HG03066 (cell line): Measurements from ENCODE around the gene MARCHF4.
"Not testable (repeated sequence)": the region's sequence is repeated elsewhere in the genome, so short reads cannot be mapped to it uniquely, and the experiment has no call there.

Experiments
- ATAC-seq: cut with Tn5 transposase; IDR thresholded peaks from one replicate; pipeline ENCODE4 v1.9.1; 2021; ENCODE audit warnings: low read depth; ENCODE audit not compliant: unreplicated experiment

The MARCHF4 gene

DNA sequence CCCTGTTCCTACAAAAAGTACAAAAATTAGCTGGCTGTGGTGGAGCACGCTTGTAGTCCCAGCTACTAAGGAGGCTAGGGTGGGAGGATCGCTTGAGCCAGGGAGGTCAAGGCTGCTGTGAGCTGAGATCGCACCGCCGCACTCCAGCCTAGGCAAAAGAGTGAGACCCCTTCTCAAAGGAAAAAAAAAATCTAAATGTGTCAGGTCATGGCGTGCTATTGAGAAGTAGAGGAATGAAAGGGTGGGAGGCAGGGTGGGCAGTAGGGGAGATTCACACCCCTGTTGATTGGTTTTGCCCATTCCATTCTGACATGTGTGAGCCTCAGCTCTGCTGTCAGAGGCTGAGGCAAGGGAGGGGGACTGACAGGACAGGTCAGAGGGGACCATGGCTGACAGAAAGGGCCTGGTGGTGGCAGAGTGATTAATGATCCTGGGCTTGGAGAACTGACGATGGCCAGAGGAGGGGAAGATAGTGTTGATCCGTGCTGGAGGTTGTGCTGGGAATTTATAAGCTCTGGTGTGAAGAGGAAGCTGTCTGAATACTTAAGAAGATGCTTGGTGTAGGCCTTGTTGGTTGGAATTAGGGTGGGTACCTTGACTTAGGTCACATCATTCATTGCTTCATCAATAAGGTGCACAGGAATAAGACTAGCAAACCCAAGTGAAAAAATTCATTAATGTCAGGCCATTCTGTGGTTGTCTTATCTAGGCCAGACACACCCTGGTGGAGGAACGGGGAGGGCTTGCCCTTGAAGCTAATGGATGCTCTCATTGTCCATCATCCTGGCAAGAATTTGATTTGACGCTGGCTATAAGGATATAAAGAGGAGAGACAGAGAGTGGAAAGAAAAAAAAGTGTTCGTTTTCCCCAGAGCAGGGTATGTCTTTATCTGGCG lies 20.9 kb upstream of the MARCHF4 start:
- ATAC-seq: no peak

DNA sequence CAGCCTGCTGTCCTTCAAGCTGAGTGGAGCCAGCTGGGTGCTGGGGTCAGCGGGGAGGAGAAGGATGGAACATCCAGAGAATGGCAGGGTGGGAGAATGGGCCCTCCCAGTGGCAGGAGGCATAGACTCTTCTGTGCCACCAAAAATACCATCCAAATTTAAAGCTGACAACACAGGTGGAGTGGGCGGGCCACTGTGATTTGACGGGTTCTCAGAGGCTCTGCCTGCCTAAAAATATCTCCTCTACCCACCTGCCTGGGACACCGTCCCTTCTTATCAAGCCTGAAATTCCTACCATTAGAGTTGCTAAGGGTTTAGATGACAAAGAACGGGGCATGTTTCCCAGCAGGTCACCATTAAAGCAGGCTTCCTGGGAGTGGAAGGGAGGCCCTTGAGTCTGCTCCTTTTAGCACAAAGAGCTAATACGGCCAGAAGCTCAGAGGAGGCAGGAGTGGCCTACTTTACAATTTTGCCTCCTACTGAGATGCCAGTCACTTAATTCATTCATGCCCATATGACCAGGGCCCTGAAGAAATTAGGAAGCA lies 19.8 kb upstream of the MARCHF4 start:
- ATAC-seq: no peak

DNA sequence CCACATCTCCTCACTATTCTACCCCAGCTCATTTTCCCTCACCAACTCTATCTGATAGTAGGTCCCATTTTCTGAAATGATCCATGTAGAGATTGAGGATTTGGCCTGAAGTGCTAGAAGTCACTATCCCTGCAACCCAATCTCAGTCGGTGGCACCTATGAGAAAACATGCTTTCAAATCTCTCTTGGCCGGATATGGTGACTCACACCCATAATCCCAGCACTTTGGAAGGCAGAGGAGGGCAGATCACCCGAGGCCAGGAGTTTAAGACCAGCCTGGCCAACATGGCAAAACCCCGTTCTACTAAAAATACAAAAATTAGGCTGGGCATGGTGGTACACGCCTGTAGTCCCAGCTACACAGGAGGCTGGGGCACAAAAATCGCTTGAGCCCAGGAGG lies 19.1 kb upstream of the MARCHF4 start:
- ATAC-seq: no peak

DNA sequence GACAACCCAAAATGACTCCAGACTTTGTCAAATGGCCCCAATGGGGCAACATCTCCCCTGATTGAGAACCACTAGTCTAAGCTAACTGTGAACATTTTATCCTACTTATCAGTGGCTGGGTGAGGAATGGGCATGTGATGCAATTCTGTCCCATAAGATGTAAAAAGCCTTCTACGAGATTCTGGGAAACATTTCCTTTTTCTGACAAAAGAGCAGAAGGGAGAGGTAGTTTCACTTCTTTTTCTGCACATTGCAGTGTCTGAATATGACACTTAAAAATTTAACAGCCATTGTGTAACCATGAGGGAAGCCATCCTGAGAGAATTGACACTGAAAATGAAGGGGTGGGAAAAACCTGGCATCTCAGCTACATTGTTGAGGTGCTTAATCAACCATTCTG lies 17.3 kb upstream of the MARCHF4 start:
- no peak for ATAC-seq

DNA sequence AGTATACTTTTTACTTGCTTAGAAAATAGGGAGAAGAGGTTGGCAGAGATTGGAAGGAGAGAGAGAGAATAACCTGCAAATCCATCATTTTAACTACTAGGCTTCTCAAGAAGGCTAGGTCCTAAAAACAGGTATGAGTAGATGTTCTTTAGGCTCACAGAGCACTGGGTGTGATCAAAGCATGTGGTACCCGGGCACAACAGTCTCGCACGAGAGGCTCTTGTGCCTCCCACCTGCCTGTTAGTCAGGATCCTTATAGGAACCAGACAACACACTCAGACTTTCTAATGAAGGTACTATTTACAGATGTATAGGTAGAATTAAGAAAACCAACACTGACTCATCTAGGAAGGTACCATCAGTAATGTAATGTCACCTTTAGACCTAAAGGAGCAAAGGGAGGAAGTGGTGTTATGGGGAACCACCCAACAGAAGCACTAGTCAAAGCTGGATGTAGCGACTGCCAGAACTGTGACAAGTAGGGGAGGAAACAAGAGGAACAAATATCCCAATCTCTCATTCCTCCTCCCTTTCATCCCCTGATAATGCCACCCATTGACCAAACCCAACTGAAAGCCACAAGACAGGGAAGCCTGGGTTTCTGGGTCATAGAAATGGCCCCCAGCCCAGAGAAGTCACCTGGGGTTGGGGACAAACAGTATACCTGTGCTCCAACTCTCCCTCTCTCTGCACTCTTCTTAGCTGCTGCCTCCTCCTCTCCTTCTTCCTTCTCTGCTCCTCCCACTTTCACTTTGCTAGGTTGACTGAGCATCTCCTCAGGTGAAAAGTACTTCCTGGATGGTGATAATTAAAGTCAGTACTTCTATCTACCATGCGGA lies 16.0 kb upstream of the MARCHF4 start:
- no peak for ATAC-seq

DNA sequence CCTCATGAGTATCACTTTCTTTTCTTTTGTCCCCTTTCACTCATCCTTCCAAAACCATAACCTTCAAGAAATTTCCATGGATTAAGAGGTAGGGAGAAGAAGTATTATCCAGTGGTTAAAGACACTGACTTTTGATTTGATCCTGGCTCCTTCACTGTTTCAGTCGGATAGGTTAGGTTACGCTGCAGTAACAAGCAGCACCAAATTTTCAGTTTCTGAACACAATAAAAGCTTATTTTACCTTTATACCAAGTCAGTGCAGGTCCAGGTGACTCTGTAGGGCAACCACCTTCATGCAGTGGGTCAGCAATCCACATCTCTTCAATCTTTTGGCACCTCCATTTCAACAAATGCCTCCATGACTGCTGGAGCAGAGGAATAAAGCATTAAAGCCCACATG lies 15.0 kb upstream of the MARCHF4 start:
- ATAC-seq: no peak

DNA sequence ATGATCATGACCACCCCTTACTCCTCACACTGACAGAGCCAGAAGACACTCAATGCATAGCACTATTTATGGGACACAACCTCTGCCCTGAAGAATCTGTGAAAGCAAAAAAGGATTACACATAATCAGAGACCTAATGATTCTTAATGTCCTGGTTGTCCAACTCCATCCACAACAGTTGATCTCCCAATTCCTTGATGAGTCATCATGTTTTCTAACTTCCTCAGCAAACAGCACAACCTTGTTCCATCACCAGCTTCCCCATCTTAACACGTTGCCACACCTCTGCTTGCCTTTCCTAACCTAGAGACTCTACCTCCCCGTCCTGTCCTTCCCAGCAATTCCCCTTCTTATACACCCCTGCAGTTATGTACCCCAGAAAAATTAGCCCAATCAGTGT lies 13.2 kb upstream of the MARCHF4 start:
- ATAC-seq: no peak

DNA sequence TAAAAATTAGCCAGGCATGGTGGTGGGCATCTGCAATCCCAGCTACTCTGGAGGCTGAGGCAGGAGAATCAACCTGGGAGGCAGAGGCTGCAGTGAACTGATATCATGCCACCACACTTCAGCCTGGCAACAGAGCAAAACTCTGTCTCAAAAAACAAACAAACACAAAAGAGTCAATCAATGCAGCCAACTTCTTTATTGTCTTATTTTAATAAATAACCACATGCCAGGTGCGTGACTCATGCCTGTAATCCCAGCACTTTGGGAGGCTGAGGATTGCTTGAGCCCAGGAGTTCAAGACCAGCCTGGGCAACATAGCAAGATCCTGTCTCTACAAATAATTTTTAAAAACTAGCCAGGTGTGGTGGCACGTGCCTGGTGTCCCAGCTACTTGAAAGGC lies 12.1 kb upstream of the MARCHF4 start:
- ATAC-seq: not testable (repeated sequence)

DNA sequence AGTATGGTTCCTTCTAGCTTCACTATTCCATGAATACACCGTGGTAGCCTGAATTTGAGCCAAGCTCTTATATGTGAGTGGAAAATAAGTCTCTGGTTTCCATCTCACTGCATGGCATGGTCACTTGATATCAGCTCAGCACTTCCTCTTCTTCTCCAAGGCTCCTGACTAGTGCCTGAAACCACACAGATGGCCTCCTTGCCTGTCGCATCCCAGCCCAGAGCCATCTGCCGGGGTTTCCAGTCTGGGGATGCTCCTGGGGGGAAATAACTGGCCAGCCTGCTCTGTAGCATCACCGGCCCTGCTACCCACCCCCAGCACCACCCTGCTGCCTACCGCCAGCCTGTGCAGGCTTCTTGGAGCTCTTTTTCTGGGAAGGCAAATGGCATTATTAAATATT lies 7.7 kb upstream of the MARCHF4 start:
- ATAC-seq: no peak

DNA sequence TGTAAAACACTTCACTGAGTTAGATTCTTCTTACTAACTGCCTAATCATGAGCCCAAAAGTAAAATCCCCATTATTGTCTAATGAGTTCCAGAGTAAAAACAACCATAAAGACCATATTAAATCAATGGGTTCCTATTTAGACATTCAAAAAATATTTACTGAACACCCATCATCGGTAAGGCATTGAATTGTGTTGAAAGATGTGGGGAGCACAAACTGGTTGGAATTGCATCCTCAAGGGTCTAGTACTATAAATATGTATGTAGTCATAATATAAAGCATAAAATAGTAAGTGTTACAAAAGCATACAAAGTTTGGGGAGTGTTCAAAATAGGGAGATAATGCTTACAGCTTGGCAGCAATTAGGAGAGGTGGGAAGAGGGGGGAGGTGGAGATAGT lies 3.0 kb upstream of the MARCHF4 start:
- no peak for ATAC-seq

DNA sequence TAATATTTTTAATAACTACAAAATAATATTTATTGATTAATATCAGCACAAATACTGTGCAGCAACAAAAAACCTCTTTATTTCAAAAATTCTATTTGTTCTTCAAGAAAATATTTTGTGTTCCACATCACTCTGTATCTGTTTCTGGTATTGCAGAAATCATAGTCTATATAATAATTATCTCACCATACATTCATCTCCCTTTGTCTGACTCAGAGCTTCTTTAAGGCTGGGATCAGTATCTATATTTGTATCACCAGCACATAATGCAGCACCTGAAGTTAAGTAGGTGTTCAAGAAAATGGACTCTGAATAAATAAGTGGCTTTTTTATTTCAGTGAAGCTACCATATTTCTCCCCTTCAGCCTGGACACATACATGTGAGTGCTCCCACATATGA lies 1.6 kb upstream of the MARCHF4 start:
- ATAC-seq: no peak

DNA sequence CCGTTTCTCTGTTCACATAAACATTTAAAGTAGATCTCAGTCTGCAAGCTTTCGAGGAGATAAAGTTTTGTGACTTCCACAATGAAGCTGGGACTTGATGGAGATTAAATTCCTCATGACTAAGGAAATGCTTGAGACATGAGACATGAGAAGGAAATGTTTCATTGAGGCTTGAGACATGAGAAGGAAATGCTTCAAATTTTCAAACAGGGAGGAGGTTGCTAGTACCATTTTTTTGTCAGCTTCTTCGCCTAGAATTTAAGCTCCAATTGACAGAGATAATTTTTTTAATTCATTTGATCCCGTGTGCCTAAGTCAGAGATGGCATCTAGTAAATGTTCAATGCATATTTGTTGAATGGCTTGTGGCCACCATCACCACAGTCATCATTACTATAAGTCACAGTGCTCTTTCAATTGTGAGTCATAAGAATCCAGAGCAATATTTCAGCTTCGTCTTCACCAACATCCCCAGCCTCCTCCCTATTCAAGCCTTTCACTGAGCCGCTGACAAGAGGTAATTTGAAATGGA lies 543 bp upstream of the MARCHF4 start:
- ATAC-seq: no peak

DNA sequence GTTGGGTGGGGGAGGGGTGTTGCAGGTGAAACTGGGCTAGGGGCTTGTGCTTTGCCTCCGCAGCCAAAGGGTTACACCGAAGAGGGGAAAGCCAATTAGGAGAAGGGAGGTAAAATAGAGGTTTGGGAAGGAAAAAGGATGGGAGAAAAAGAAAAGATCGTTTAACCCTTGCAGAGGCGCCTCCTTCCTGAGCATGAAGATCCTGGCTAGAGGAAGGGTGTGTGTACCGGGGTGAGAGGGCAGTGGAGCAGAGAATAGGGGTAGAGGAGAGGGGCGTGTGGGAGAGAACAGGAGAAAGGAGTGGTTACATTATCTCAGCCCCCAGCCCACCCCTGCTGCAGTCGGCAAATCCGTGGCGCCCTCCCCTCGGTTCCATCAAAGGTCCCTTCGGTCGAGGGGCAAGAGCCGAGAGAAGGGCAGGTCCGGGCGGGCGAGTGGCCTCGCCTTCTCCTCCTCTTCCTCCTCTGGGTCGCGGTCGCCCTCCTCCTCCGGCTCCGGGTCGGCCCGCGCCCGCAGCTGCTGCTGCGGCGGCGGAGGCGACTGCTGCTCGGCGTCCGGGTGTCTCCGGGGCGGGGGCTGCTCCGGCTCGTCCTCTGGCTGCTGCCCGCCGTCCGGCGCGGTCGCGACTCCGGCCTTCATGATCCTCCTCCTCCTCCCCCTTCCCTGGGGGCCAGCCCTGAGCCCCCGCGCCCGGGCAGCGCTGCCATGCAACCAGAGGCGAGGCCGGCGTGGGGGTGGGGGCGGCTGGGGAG lies 1.1 kb downstream of the MARCHF4 start:
- no peak for ATAC-seq

DNA sequence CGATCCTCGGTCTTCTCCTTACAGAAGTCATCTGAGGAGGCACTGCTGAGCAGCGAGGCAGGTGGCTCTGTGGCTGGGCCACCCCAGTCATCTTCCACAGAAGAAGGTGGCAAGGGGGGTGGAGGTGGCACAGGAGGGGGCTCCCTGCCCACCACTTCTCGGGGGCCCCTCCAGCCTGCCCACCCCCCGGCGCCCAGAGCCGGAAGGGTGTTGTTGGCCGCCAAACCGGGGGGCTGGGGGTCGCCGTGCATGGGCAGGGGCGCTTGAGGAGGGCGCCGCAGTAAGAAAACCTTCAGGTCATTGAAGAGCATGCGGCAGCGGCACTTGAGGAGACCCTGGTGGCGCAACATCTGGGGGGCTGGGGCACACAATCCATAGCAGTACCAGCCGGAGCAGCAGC lies 2.5 kb downstream of the MARCHF4 start:
- ATAC-seq: no peak

DNA sequence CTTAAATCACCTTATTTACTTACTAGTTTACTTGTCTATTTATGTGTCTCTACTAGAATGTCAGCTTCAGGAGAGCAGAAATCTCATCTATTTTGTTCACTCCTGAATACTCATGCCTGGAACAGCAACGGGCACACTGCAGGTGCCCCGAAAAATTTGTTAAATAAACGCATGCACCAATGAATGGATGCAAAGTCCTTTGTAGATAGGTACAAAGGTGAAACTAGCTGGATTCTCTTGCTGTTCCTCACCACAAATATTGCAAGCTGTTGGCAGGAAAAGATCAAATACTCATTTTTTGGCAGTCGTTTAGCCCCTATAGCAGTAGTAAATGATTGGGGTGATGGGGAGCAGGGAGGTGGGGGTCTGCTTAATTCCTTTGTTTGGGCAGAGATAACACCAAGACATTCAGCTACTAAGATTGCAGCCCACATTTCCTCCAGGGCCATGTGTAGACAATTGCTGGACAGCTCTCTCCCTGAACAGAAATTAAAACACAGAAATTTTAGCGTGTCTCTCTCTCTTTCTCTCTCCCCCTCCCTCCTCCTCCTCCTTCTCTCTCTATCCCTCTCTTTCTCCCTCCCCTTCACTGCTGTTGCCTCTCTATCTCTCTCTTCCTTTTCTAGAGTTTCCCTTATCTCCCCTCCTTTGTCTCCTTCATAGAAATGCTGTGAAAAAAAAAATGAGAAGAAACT lies 5.4 kb downstream of the MARCHF4 start:
- ATAC-seq: no peak

DNA sequence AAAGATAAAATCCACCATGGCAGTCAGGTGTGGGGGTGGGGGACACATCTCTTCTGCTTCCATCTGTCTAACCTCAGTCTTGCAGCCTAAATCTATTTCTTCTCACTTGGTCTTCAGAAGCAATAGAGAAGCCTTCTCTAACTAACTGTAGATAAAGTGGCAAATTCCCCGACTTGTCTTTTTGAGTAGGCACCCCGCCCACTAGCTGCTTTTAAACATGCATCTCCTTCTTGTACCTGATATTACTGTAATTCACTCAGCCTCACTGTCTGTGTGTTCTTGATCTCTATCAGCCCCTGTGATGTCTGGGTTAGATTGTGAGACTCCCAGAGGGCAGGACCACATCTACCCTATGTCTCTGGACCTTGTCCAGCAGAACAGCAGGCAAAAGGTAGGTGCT lies 6.8 kb downstream of the MARCHF4 start:
- ATAC-seq: no peak

DNA sequence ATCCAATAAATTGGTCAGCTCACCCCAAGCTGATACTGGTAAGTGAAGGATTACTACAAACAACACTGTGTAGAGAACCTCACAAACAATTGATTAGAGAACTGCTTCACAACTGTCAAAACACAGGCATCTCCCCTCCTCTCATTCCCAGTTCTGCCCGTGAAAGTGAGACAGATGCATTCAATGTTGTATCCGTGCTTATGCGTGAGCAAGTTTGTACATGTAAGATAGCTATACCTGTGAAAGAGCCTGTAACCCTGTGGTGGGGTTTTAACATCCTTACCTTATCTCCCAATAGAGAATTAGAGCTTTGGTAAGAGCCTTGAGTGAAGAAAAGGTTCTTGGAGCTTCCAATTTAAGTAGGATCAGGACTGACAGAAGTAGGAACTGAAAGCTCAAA lies 9.1 kb downstream of the MARCHF4 start:
- no peak for ATAC-seq

DNA sequence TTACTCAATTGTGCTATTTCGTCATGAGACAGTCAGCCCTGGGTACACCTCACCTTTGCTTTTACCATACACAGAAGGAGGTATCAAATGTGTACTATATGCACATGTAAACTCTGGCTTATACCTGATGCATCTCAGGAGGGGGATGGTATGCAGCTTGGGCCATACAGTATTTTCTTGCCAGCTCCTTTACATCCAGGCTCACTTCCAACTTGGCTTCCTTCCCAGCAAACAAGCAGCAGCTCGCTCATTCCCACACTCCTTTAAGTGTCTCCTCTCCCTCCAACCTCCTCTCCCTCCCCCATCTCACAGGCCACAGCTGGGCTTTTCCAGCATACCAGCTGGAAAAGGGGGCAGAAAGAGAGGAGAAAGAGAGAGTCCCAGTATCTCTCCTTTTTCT lies 9.6 kb downstream of the MARCHF4 start:
- no peak for ATAC-seq

DNA sequence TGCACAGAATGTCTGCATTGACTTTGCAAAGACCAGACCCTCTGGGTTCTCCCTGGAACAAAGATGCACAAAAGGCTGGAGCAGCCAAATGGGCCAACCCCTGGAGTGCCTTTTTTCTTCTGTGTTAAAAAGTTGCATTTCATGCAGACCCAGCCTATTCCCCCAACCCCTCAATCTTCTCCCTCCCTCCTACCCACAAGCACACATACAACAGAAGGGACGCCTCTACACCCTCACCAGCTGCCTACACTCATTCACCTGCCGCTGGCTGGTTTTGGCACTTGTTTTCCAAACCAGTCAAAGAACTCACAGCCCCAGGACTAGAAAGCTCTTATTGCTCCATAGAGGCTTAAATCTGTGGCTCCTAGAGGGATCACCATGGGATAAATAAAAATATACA lies 16.6 kb downstream of the MARCHF4 start:
- ATAC-seq: no peak

DNA sequence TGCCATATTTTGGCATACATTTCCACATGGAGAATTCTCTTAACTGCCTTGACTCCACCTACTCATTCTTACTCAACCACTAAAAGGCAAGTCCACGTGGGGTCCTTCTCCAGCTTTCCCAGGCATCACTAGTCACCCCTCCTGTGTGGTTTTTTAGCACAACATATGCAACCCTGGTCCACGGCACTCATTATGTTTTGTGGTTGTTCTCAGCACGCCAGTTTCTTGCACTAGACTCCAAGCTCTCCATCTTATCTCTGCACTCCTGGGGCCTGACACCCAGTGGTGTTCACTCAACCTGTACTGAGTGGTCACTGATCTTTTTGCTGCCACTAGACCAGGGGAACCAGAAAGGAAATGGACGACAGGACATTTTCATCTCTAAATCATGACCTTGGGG lies 18.0 kb downstream of the MARCHF4 start:
- no peak for ATAC-seq
